ENCODE results near the gene TXN2.

DNA sequence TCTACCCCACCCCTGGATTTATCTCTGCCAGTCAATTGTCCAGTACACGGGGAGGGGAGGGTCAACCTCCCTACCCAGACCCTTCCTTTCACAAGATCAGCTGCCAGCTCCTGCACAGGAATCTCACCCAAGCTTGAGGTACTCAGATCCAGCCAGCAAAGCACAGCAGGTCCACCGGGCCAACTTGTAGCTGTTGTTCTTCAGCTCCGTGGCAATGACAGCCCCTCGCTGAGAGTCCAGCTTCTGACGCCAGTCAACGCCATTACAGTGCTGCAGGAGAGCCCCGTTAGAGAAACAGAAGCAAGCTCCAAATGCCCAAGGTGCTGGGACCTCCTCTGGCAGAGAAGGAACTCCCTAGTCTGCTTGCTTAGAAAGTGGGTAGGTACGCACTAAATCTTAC is 30.9 kb upstream of the TXN2 start:
- TF ChIP-seq POLR2A (IDR thresholded peaks at IDR 0.05) = no peak
- TF ChIP-seq CTCF (IDR thresholded peaks at IDR 0.05 in 4 of 5, conservative IDR thresholded peaks at IDR 0.05 in 1 of 5) = no peak
